ENCODE measurements around the gene CDA. TPM values are rescaled to one million over a fixed set of nuclear protein-coding genes. Genes with fewer than 3 reads are reported as not detected.

The CDA gene
- total and polyA plus RNA-seq, 2 donors (not counting 3 experiments of a cell fraction or from before 2014, with no cell fraction given), result 0.35 to 1.9 TPM

GRCh38 chr1:20611652-20612051 lies 22.8 kb downstream of the CDA start:
- BruUV-seq (replicated peaks), result no TSS peak
- H3K9me3 ChIP-seq (replicated peaks; ENCODE audit: control insufficient read depth, insufficient read depth, low read length), result no peaks in the 10 kb centered on the region
- H3K27me3 ChIP-seq (ENCODE audit: control insufficient read depth in 2 of 2, insufficient read depth in 2 of 2, low read length in 2 of 2), result peaks cover 0 to 2% of the 10 kb centered on the region in 2 experiments
- POLR2A ChIA-PET, result interaction anchor here (0.7 kb wide), 1 partner anchor 14 kb away, joined by 4 read pairs; no protein-coding TSS in a partner anchor
- TF ChIP-seq EZH2 (IDR thresholded peaks at IDR 0.05; ENCODE audit: borderline replicate concordance, low read depth, low read length, severe bottlenecking) (no peak), POLR2AphosphoS5 (IDR thresholded peaks at IDR 0.05; ENCODE audit: insufficient read depth, low read depth, low read length) (no peak), JUN (IDR thresholded peaks at IDR 0.05; ENCODE audit: borderline replicate concordance, insufficient read depth, insufficient read length, low read depth) (no peak), POLR2A (IDR thresholded peaks at IDR 0.05; ENCODE audit: low read depth, low read length) (no peak), GATA2 (IDR thresholded peaks at IDR 0.05; ENCODE audit: insufficient read depth, insufficient read length, low read depth, low read length) (no peak), MYC (IDR thresholded peaks at IDR 0.05; ENCODE audit: low read depth, low read length) (no peak), MAX (IDR thresholded peaks at IDR 0.05; ENCODE audit: insufficient read depth, insufficient read length) (no peak), FOS (IDR thresholded peaks at IDR 0.05; ENCODE audit: borderline replicate concordance, insufficient read depth, low read length) (no peak), CTCF (IDR thresholded peaks at IDR 0.05; ENCODE audit: extremely low read depth in 1 of 2, insufficient read depth in 1 of 2, low read depth in 1 of 2, low read length in 2 of 2) (no peak)
- intact Hi-C loops (cut with micrococcal nuclease) (no loop called here), dilution Hi-C loops (cut with MboI; ENCODE audit: extremely low pct_ligation_motif_present, low sequenced_read_pairs) (no loop called here)
- FAIRE-seq (no peak), DNase-seq (ENCODE audit: low read depth, low spot score) (no peak)
- H3K9me1 ChIP-seq (replicated peaks; ENCODE audit: control insufficient read depth, extremely low read depth, insufficient read depth, low read length), result no peaks in the 10 kb centered on the region
- no peak overlapping the region for H2AFZ ChIP-seq (ENCODE audit: low read depth, low read length)
- no peaks in the 10 kb centered on the region for H3K79me2 ChIP-seq (ENCODE audit: control insufficient read depth, insufficient read depth, low read length)
- H3K4me2 ChIP-seq (ENCODE audit: insufficient read depth, low read length), result no peak overlapping the region
- no peaks in the 10 kb centered on the region for H4K20me1 ChIP-seq (replicated peaks; ENCODE audit: control insufficient read depth, extremely low read depth, insufficient read depth, low read length)
- no peaks in the 10 kb centered on the region for H3K36me3 ChIP-seq (ENCODE audit: control insufficient read depth in 2 of 2, extremely low read depth in 1 of 2, insufficient read depth in 2 of 2, low read length in 2 of 2)
- H3K4me3 ChIP-seq (replicated peaks in 1 of 3; ENCODE audit: insufficient read depth in 1 of 3, low read depth in 1 of 3, low read length in 3 of 3), result no peak overlapping the region
- no peak overlapping the region for H3K9ac ChIP-seq (replicated peaks; ENCODE audit: extremely low read depth, insufficient read depth, low read length)
- CTCF ChIA-PET, result interaction anchor here (1.2 kb wide), 1 partner anchor 37 kb away, joined by 4 read pairs; no protein-coding TSS in a partner anchor
- H3K27ac ChIP-seq (ENCODE audit: insufficient read depth, low read depth, low read length), result no peak overlapping the region
- H3K4me1 ChIP-seq (ENCODE audit: control insufficient read depth, extremely low read depth, insufficient read depth, low read length), result no peaks in the 10 kb centered on the region
